Neuronal stem cell (in vitro differentiated cells): ENCODE data around the gene DTX3.

ENCODE experiments used
- DNase-seq: peaks from one replicate; pipeline ENCODE4 v3.0.0-alpha.2; 2013; ENCODE audit warnings: low spot score
- H2AFZ ChIP-seq: one replicate; pipeline ENCODE4 v1.6.1; 2013; ENCODE audit warnings: mild to moderate bottlenecking, low read length, inconsistent platforms
- H2AK5ac ChIP-seq: 2 replicates; pipeline ENCODE4 v1.6.1; 2013; ENCODE audit warnings: low read depth, mild to moderate bottlenecking, inconsistent platforms, low read length, moderate library complexity, mixed read lengths
- H2BK120ac ChIP-seq: 2 replicates; pipeline ENCODE4 v1.6.1; 2013; ENCODE audit warnings: low read depth, mild to moderate bottlenecking, inconsistent platforms, low read length, moderate library complexity, mixed read lengths
- H2BK12ac ChIP-seq: one replicate; pipeline ENCODE4 v1.6.1; 2013; ENCODE audit warnings: low read length, inconsistent platforms
- H2BK15ac ChIP-seq: 2 replicates; pipeline ENCODE4 v1.6.1; 2013; ENCODE audit warnings: mild to moderate bottlenecking, low read length, inconsistent platforms, mixed read lengths
- H2BK5ac ChIP-seq: one replicate; pipeline ENCODE4 v1.6.1; 2013; ENCODE audit warnings: inconsistent platforms, mild to moderate bottlenecking, low read length, moderate library complexity
- H3K14ac ChIP-seq: one replicate; pipeline ENCODE4 v1.6.1; 2013; ENCODE audit warnings: low read length, inconsistent platforms
- H3K18ac ChIP-seq: 2 replicates; pipeline ENCODE4 v1.6.1; 2013; ENCODE audit warnings: low read length, inconsistent platforms
- H3K23ac ChIP-seq: 2 replicates; pipeline ENCODE4 v1.6.1; 2013; ENCODE audit warnings: low read depth, mild to moderate bottlenecking, mixed read lengths, low read length, inconsistent platforms; ENCODE audit not compliant: poor library complexity
- H3K27ac ChIP-seq: replicated peaks from 3 replicates; pipeline ENCODE4 v1.5.1; 2013; ENCODE audit warnings: low read length, inconsistent platforms
- H3K27me3 ChIP-seq, 3 experiments: 2 replicates each; pipeline ENCODE4 v1.6.1; 2013; ENCODE audit warnings: low read length in 3 of 3, mild to moderate bottlenecking in 2 of 3, inconsistent platforms in 1 of 3, low read depth in 1 of 3, mixed read lengths in 1 of 3, moderate library complexity in 1 of 3; ENCODE audit not compliant: control insufficient read depth in 3 of 3, insufficient read depth in 3 of 3
- H3K36me3 ChIP-seq, 2 donors: replicated peaks in 1 of 2; 2 replicates each; pipeline ENCODE4 v1.6.1; 2013; ENCODE audit warnings: low read length in 2 of 2; ENCODE audit not compliant: control insufficient read depth in 2 of 2, insufficient read depth in 2 of 2
- H3K4ac ChIP-seq: 2 replicates; pipeline ENCODE4 v1.6.1; 2013; ENCODE audit warnings: inconsistent platforms, mild to moderate bottlenecking, low read length, moderate library complexity
- H3K4me1 ChIP-seq, 2 donors: 1 replicate in 1 of 2; 2 replicates in 1 of 2; pipeline ENCODE4 v1.6.1; 2013; ENCODE audit warnings: low read length in 2 of 2, low read depth in 1 of 2; ENCODE audit not compliant: control insufficient read depth in 2 of 2, insufficient read depth in 1 of 2
- H3K4me2 ChIP-seq: one replicate; pipeline ENCODE4 v1.6.1; 2013; ENCODE audit warnings: mild to moderate bottlenecking, low read length, inconsistent platforms; ENCODE audit not compliant: insufficient read depth, poor library complexity, severe bottlenecking
- H3K4me3 ChIP-seq, 2 donors: 2 replicates each; pipeline ENCODE4 v1.5.1; 2013; ENCODE audit warnings: low read length in 2 of 2, mild to moderate bottlenecking in 2 of 2, inconsistent platforms in 1 of 2, moderate library complexity in 1 of 2
- H3K79me1 ChIP-seq: one replicate; pipeline ENCODE4 v1.6.1; 2013; ENCODE audit warnings: low read depth, mild to moderate bottlenecking, inconsistent platforms, low read length, moderate library complexity
- H3K9ac ChIP-seq: one replicate; pipeline ENCODE4 v1.6.1; 2013; ENCODE audit warnings: mild to moderate bottlenecking, low read depth, low read length, inconsistent platforms; ENCODE audit not compliant: poor library complexity
- H3K9me3 ChIP-seq, 2 donors: replicated peaks in 1 of 2; 2 replicates each; pipeline versions ENCODE3 to v1.6.1; 2013; ENCODE audit warnings: low read length in 2 of 2, mild to moderate bottlenecking in 2 of 2, inconsistent platforms in 1 of 2, low read depth in 1 of 2, mixed read lengths in 1 of 2, moderate library complexity in 1 of 2; ENCODE audit not compliant: control insufficient read depth in 2 of 2, insufficient read depth in 1 of 2
- H4K8ac ChIP-seq: one replicate; pipeline ENCODE4 v1.6.1; 2013; ENCODE audit warnings: low read depth, mild to moderate bottlenecking, inconsistent platforms, low read length, moderate library complexity
- H4K91ac ChIP-seq: one replicate; pipeline ENCODE4 v1.6.1; 2013; ENCODE audit warnings: low read length, low read depth, mild to moderate bottlenecking, inconsistent platforms; ENCODE audit not compliant: poor library complexity
- WGBS, 2 donors: extraction: QIAGEN DNeasy Blood & Tissue Kit; methylation state at CpG; one replicate each; pipeline ENCODE4 v1.1.7; 2013; ENCODE audit warnings: missing lambda C conversion rate in 2 of 2, mixed read lengths in 1 of 2; ENCODE audit not compliant: insufficient read length in 2 of 2, insufficient replicate concordance in 1 of 2; ENCODE audit errors: extremely low coverage in 2 of 2; 5-methylcytosine and 5-hydroxymethylcytosine counted together

Gene DTX3

DNA sequence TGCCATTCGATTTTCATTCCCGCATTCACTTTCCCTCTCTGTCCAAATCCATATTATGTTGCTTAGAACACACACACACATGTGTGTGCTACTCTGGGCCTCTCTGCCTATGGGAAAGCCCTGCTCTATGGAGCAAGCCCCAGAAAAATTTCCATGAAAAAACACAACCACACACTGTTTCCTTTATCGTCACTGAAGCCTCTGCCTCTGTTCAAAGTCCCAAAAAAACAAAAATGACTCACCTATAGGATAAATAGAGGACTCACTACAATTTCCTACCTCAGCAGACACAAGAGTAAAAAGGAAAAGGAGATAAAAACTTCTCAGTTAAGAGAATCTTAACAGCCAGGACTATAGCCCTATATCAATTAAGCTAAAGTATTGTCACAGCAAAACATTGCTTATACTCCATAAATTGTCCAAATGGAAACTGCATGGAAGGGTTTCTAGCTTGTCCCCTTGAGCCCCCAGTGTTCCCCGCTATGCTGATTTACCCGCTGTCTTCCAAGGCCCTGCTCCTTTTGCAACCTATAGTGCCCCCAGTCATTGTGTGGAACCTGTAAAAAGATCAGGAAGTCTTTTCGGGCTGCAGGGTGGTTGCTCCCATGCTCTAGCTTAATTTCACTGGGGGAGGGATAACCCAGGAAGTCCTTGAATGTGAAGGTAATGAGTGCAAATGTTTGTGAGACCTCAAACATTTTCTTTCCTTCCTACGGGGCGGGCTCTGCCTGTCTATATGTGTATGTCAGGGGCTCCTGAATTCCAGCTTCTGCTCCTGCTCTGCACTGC lies 24.8 kb upstream of the DTX3 start:
- Histone ChIP-seq H3K27me3 (no peaks in the 10 kb centered on the region), H2BK12ac (no peak overlapping the region)
- WGBS, 2 donors = no CpG with 5 or more reads among the region's 8 CpGs

DNA sequence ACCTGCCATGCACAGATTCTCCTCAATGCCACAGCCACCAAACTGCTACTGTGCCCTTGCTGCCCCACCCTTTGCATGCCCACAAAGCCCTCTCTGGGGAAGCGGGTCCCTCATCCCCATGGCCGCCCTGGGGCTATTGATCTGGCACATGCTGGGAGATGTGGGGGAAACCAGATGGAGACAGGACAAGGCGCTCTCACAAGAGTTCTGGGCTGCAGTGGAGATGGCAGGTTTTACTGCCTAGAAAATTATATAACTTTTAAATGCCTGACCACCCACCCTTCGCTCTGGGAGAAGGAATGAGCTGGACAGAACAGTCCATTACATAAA lies 24.2 kb upstream of the DTX3 start:
- H2BK15ac ChIP-seq = no peak overlapping the region
- no peak overlapping the region for H3K27ac ChIP-seq
- H3K79me1 ChIP-seq = no peaks in the 10 kb centered on the region
- no peak overlapping the region for H3K18ac ChIP-seq
- H3K4me3 ChIP-seq = no peak overlapping the region
- peaks cover 22 to 38% of the 10 kb centered on the region in 2 donors for H3K36me3 ChIP-seq
- H2BK5ac ChIP-seq = no peak overlapping the region
- H4K8ac ChIP-seq = no peak overlapping the region
- H3K14ac ChIP-seq = no peak overlapping the region
- H3K27me3 ChIP-seq = no peaks in the 10 kb centered on the region
- peak overlapping the region; percentile 56 for H3K23ac ChIP-seq
- H3K4me1 ChIP-seq = no peaks in the 10 kb centered on the region
- no peak overlapping the region for H2BK120ac ChIP-seq
- H2BK12ac ChIP-seq = no peak overlapping the region
- no peak overlapping the region for H2AK5ac ChIP-seq
- H4K91ac ChIP-seq = no peak overlapping the region
- H3K4me2 ChIP-seq = no peak overlapping the region
- no peak overlapping the region for H3K9ac ChIP-seq
- H3K9me3 ChIP-seq = no peaks in the 10 kb centered on the region
- H3K4ac ChIP-seq = no peak overlapping the region
- no peak overlapping the region for H2AFZ ChIP-seq
- DNase-seq = no peak
- no CpG with 5 or more reads among the region's 4 CpGs for WGBS, 2 donors

More for the DNA sequence above, 24.8 kb upstream of the DTX3 start:
- no peak overlapping the region for H2AFZ ChIP-seq
- no peak overlapping the region for H3K14ac ChIP-seq
- H3K27ac ChIP-seq = no peak overlapping the region
- peaks cover 27 to 41% of the 10 kb centered on the region in 2 donors for H3K36me3 ChIP-seq
- H2BK120ac ChIP-seq = no peak overlapping the region
- H3K9me3 ChIP-seq = no peaks in the 10 kb centered on the region
- no peak overlapping the region for H4K91ac ChIP-seq
- no peaks in the 10 kb centered on the region for H3K4me1 ChIP-seq
- H2BK5ac ChIP-seq = no peak overlapping the region
- H2AK5ac ChIP-seq = no peak overlapping the region
- no peak overlapping the region for H3K4ac ChIP-seq
- no peak overlapping the region for H3K9ac ChIP-seq
- H3K18ac ChIP-seq = no peak overlapping the region
- H3K4me2 ChIP-seq = no peak overlapping the region
- H3K4me3 ChIP-seq = no peak overlapping the region
- no peak for DNase-seq
- H4K8ac ChIP-seq = no peak overlapping the region
- peak overlapping the region; percentile 56 for H3K23ac ChIP-seq
- no peaks in the 10 kb centered on the region for H3K79me1 ChIP-seq
- H2BK15ac ChIP-seq = no peak overlapping the region

DNA sequence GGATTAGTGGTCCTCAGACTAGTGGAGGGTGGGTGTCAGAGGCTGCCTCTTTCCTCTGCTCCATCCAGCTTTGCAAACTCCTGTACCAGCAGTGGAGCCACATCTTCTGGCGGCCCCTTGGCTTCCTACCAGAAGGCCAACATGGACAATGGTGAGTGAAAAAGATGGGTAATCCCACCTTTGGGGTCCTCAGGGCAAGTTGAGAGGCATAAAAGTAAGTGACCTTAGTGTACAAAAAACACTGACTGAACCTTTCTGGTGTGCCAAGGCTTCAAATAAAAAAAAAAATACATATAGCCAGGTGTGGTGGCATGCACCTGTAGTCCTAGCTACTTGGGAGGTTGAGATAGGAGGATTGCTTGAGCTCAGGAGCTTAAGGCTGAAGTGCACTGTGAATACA lies 22.8 kb upstream of the DTX3 start:
- WGBS, 2 donors = no CpG with 5 or more reads among the region's 1 CpG
- H2AK5ac ChIP-seq = no peak overlapping the region
- no peak overlapping the region for H4K8ac ChIP-seq
- H3K9ac ChIP-seq = no peak overlapping the region
- H3K9me3 ChIP-seq = no peaks in the 10 kb centered on the region
- no peak overlapping the region for H2BK5ac ChIP-seq
- H3K18ac ChIP-seq = no peak overlapping the region
- H2BK12ac ChIP-seq = no peak overlapping the region
- no peak overlapping the region for H3K4ac ChIP-seq
- H3K4me1 ChIP-seq = no peaks in the 10 kb centered on the region
- no peak overlapping the region for H3K14ac ChIP-seq
- no peak for DNase-seq
- H3K36me3 ChIP-seq = peaks cover 16 to 25% of the 10 kb centered on the region in 2 donors
- no peak overlapping the region for H3K4me2 ChIP-seq
- H2BK15ac ChIP-seq = no peak overlapping the region
- no peak overlapping the region for H3K4me3 ChIP-seq
- H3K27ac ChIP-seq = no peak overlapping the region
- no peaks in the 10 kb centered on the region for H3K27me3 ChIP-seq
- no peak overlapping the region for H3K23ac ChIP-seq
- no peak overlapping the region for H2AFZ ChIP-seq
- no peak overlapping the region for H2BK120ac ChIP-seq
- no peaks in the 10 kb centered on the region for H3K79me1 ChIP-seq
- no peak overlapping the region for H4K91ac ChIP-seq

- Histone ChIP-seq H2BK12ac (no peak overlapping the region), H3K79me1 (no peaks in the 10 kb centered on the region), H3K4me3 (no peak overlapping the region), H3K9ac (no peak overlapping the region), H2BK15ac (no peak overlapping the region), H3K18ac (no peak overlapping the region), H4K8ac (no peak overlapping the region), H3K27ac (no peak overlapping the region), H3K14ac (no peak overlapping the region), H3K4ac (no peak overlapping the region), H2BK120ac (no peak overlapping the region), H2BK5ac (no peak overlapping the region), H4K91ac (no peak overlapping the region), H3K23ac (no peak overlapping the region), H3K27me3 (no peaks in the 10 kb centered on the region), H2AK5ac (no peak overlapping the region), H3K9me3 (no peaks in the 10 kb centered on the region), H3K4me1 (no peaks in the 10 kb centered on the region), H3K36me3 (peaks cover 16 to 23% of the 10 kb centered on the region in 2 donors), H2AFZ (no peak overlapping the region), H3K4me2 (no peak overlapping the region)
- DNase-seq = no peak
- no CpG with 5 or more reads among the region's 1 CpG for WGBS, 2 donors
These were observed 22.2 kb upstream of the DTX3 start for GRCh38 chr12:57582440-57582839.
